Natural killer cell (primary cell): ENCODE data around the gene MARCHF6. TPM values are rescaled to one million over a fixed set of nuclear protein-coding genes. Genes with fewer than 3 reads are reported as not detected.

Experiments used
- ATAC-seq, 3 donors: fragments of 150-1000 bp in 2 of 3; fragments of 200-7000 bp in 1 of 3; cut with Tn5 transposase; 1 replicate in 1 of 3; 2 replicates in 2 of 3; pipeline ENCODE4 v1.10.0; 2021; ENCODE audit warnings: mild to moderate bottlenecking in 2 of 3, moderate library complexity in 2 of 3
- DNase-seq, 2 donors: peaks; one replicate each; pipeline versions ENCODE4 v3.0.0 to v3.0.0-alpha.2; 2013 to 2021; ENCODE audit warnings: mixed read lengths in 1 of 2
- H3K27ac ChIP-seq: one replicate; pipeline ENCODE4 v1.5.1; 2013; ENCODE audit warnings: mild to moderate bottlenecking, low read length
- H3K27me3 ChIP-seq: one replicate; pipeline ENCODE4 v1.6.1; 2013; ENCODE audit warnings: low read length; ENCODE audit not compliant: control insufficient read depth, insufficient read depth
- H3K36me3 ChIP-seq: one replicate; pipeline ENCODE4 v1.6.1; 2013; ENCODE audit warnings: low read length; ENCODE audit not compliant: control insufficient read depth, insufficient read depth
- H3K4me1 ChIP-seq: one replicate; pipeline ENCODE4 v1.6.1; 2013; ENCODE audit warnings: low read length; ENCODE audit not compliant: control insufficient read depth, insufficient read depth
- H3K4me3 ChIP-seq: one replicate; pipeline ENCODE4 v1.5.1; 2013; ENCODE audit warnings: low read length
- H3K9me3 ChIP-seq: one replicate; pipeline ENCODE4 v1.6.1; 2013; ENCODE audit warnings: low read length; ENCODE audit not compliant: control insufficient read depth, insufficient read depth
- H3K27ac Mint-ChIP-seq, 2 donors: one replicate each; pipeline ENCODE4 v1.8.0; 2022; ENCODE audit warnings: mild to moderate bottlenecking in 2 of 2, mixed read lengths in 2 of 2, moderate library complexity in 1 of 2
- H3K27me3 Mint-ChIP-seq, 2 donors: one replicate each; pipeline ENCODE4 v1.8.0; 2022; ENCODE audit warnings: low read depth in 2 of 2, mixed read lengths in 2 of 2
- H3K36me3 Mint-ChIP-seq: one replicate; pipeline ENCODE4 v1.8.0; 2022; ENCODE audit warnings: mixed read lengths
- H3K4me1 Mint-ChIP-seq, 2 donors: one replicate each; pipeline ENCODE4 v1.8.0; 2022; ENCODE audit warnings: mixed read lengths in 2 of 2
- H3K4me3 Mint-ChIP-seq: one replicate; pipeline ENCODE4 v1.8.0; 2022; ENCODE audit warnings: mild to moderate bottlenecking, moderate library complexity, mixed read lengths
- H3K9me3 Mint-ChIP-seq, 2 donors: one replicate each; pipeline ENCODE4 v1.8.0; 2022; ENCODE audit warnings: mixed read lengths in 2 of 2
- WGBS: methylation state at CpG from one replicate; pipeline ENCODE4 v1.1.7; 2013; ENCODE audit warnings: missing lambda C conversion rate; ENCODE audit not compliant: insufficient coverage; 5-methylcytosine and 5-hydroxymethylcytosine counted together
- intact Hi-C: fragments of 100-400 bp; cut with micrococcal nuclease; formaldehyde crosslinking; loops from one replicate; pipeline ENCODE4 v1.14.2; 2022
- total RNA-seq, 4 donors: library from RNA; stranded (reverse); fragments of 120-200 nt in 1 of 4; gene quantifications; one replicate each; pipeline versions ENCODE4 v1.2.3 to v1.2.4, GENCODE V29; 2013 to 2022
- TF ChIP-seq, protein P1 (sequence below): fragments of 200-600 bp; IDR thresholded peaks from one replicate; pipeline ENCODE4 v1.8.0; 2022; ENCODE audit warnings: antibody characterized with exemption

The MARCHF6 gene
- total RNA-seq, 3 donors from 2014 or later (not counting 1 experiment from before 2014, with no cell fraction given), result 160 to 173 (median 164) TPM

- Histone ChIP-seq H3K4me3 (no peak overlapping the region), H3K4me1 (peaks cover 33% of the 10 kb centered on the region), H3K27me3 (no peaks in the 10 kb centered on the region), H3K27ac (peak overlapping the region; percentile 1), H3K9me3 (no peaks in the 10 kb centered on the region), H3K36me3 (peaks cover 5% of the 10 kb centered on the region)
- intact Hi-C loops, result loop anchor here (2.0 to 5.0 kb wide), 2 partner anchors 22 to 94 kb away; no protein-coding TSS in a partner anchor
- Mint-ChIP-seq H3K4me3 (peak overlapping the region; percentile 80), H3K4me1 (peaks cover 64 to 82% of the 10 kb centered on the region in 2 donors), H3K9me3 (no peaks in the 10 kb centered on the region), H3K36me3 (no peaks in the 10 kb centered on the region), H3K27me3 (no peaks in the 10 kb centered on the region), H3K27ac (peak overlapping the region; percentile 83 to 88)
- TF ChIP-seq, protein P1, sequence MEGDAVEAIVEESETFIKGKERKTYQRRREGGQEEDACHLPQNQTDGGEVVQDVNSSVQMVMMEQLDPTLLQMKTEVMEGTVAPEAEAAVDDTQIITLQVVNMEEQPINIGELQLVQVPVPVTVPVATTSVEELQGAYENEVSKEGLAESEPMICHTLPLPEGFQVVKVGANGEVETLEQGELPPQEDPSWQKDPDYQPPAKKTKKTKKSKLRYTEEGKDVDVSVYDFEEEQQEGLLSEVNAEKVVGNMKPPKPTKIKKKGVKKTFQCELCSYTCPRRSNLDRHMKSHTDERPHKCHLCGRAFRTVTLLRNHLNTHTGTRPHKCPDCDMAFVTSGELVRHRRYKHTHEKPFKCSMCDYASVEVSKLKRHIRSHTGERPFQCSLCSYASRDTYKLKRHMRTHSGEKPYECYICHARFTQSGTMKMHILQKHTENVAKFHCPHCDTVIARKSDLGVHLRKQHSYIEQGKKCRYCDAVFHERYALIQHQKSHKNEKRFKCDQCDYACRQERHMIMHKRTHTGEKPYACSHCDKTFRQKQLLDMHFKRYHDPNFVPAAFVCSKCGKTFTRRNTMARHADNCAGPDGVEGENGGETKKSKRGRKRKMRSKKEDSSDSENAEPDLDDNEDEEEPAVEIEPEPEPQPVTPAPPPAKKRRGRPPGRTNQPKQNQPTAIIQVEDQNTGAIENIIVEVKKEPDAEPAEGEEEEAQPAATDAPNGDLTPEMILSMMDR, result no peak
- 83% methylated on average over 11 of the region's 11 CpGs for WGBS
- DNase-seq (no peak), ATAC-seq (peak in 2 of 3 donors; percentile 44 to 49)
Measured at GRCh38 chr5:10376544-10376943, 23.0 kb downstream of the MARCHF6 start.

DNA sequence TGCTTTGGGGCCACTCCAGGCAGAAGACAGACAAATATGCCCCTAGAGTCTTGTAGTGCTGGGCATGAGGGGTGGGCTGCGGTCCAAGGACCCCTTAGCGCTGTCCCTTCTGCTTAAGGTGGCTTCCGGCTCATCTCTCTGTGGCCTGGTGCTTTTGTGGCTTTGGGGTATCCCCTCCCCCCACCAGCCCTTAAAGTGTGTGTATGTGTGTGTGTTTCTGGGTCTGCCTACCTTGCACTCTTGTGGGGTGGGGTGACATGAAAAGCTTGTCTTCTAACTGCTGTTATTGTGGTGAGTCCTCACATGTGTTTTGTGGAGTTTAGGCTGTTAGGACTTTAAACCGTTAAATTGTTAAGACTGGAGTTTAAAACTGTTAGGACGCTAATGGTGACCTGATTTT, 23.6 kb downstream of the MARCHF6 start:
- DNase-seq (peak; percentile 33 to 51), ATAC-seq (peak; percentile 68 to 79 (median 73))
- Mint-ChIP-seq H3K36me3 (no peaks in the 10 kb centered on the region), H3K9me3 (no peaks in the 10 kb centered on the region), H3K27me3 (no peaks in the 10 kb centered on the region), H3K4me1 (peaks cover 64 to 79% of the 10 kb centered on the region in 2 donors), H3K27ac (peak overlapping the region; percentile 83 to 88), H3K4me3 (peak overlapping the region; percentile 80)
- Histone ChIP-seq H3K4me3 (no peak overlapping the region), H3K9me3 (no peaks in the 10 kb centered on the region), H3K4me1 (peaks cover 33% of the 10 kb centered on the region), H3K27ac (no peak overlapping the region), H3K36me3 (peaks cover 9% of the 10 kb centered on the region), H3K27me3 (no peaks in the 10 kb centered on the region)
- intact Hi-C loops, result loop anchor here (2.0 to 5.0 kb wide), 2 partner anchors 22 to 95 kb away; no protein-coding TSS in a partner anchor
- WGBS, result 53% methylated on average over 4 of the region's 5 CpGs
- TF ChIP-seq, protein P1, result no peak

DNA sequence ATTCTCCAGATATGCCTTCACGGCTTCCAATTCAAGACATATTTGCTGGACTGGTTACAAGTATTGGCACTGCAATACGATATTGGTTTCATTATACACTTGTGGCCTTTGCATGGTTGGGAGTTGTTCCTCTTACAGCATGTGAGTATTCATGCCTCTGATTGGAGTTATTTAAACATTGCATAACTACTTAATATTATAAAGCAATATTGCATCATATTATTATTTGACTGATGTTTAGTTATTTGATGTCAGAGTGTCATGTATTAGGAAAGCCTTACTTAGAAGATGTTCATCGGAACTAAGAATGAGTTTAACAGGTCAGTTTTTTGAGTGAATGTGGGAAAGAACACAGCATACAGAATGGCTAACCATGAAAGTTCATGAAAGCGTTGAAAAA, 28.3 kb downstream of the MARCHF6 start:
- H3K4me3 Mint-ChIP-seq, result no peak overlapping the region
- intact Hi-C loops, result no loop called here
- Histone ChIP-seq H3K27me3 (no peaks in the 10 kb centered on the region), H3K9me3 (no peaks in the 10 kb centered on the region), H3K27ac (no peak overlapping the region), H3K36me3 (peaks cover 33% of the 10 kb centered on the region), H3K4me1 (peaks cover 4% of the 10 kb centered on the region), H3K4me3 (no peak overlapping the region)
- 98% methylated on average over 3 of the region's 4 CpGs for WGBS
- ATAC-seq, result no peak
- DNase-seq, result no peak
- no peak overlapping the region for H3K27ac Mint-ChIP-seq
- H3K27me3 Mint-ChIP-seq, result no peaks in the 10 kb centered on the region
- H3K9me3 Mint-ChIP-seq, result no peaks in the 10 kb centered on the region
- H3K36me3 Mint-ChIP-seq, result no peaks in the 10 kb centered on the region
- H3K4me1 Mint-ChIP-seq, result peaks cover 27 to 38% of the 10 kb centered on the region in 2 donors
- TF ChIP-seq, protein P1, result no peak

GRCh38 chr5:10384483-10384882, 31.0 kb downstream of the MARCHF6 start:
- Mint-ChIP-seq H3K9me3 (no peaks in the 10 kb centered on the region), H3K4me1 (peaks cover 12 to 21% of the 10 kb centered on the region in 2 donors), H3K4me3 (no peak overlapping the region), H3K27ac (peak overlapping the region in 1 of 2 donors; percentile 13), H3K36me3 (no peaks in the 10 kb centered on the region), H3K27me3 (no peaks in the 10 kb centered on the region)
- ATAC-seq, result no peak
- TF ChIP-seq, protein P1, result no peak
- intact Hi-C loops, result no loop called here
- WGBS, result 97% methylated on average over 3 of the region's 3 CpGs
- peaks cover 49% of the 10 kb centered on the region for H3K36me3 ChIP-seq
- no peak overlapping the region for H3K27ac ChIP-seq
- no peaks in the 10 kb centered on the region for H3K4me1 ChIP-seq
- no peaks in the 10 kb centered on the region for H3K27me3 ChIP-seq
- H3K9me3 ChIP-seq, result no peaks in the 10 kb centered on the region
- DNase-seq, result no peak
- no peak overlapping the region for H3K4me3 ChIP-seq
